OCI-LY1 (cell line): ENCODE results near the gene SHROOM3.

Source experiments
- CTCF ChIP-seq: fragments of 200-600 bp; sonication (generic), shearing (Covaris generic); IDR thresholded peaks from 2 replicates; pipeline ENCODE4 v1.5.1; 2017; ENCODE audit warnings: mild to moderate bottlenecking, antibody characterized with exemption, low read length, moderate library complexity, mixed read lengths
- EZH2 ChIP-seq: fragments of 200-600 bp; sonication (generic), shearing (Covaris generic); IDR thresholded peaks from 2 replicates; pipeline ENCODE4 v1.8.0; 2017; ENCODE audit warnings: borderline replicate concordance, mixed run types, mild to moderate bottlenecking, antibody characterized with exemption, low read length, moderate library complexity, mixed read lengths

GRCh38 chr4:76781698-76782595 lies 346.9 kb downstream of the SHROOM3 start:
- TF ChIP-seq CTCF (no peak), EZH2 (no peak)
